ENCODE results near the gene CTNNBL1. TPM values are rescaled to one million over a fixed set of nuclear protein-coding genes. Genes with fewer than 3 reads are reported as not detected.

CTNNBL1 gene
- total RNA-seq, 1 experiment from 2014 or later = 49.9 TPM

DNA sequence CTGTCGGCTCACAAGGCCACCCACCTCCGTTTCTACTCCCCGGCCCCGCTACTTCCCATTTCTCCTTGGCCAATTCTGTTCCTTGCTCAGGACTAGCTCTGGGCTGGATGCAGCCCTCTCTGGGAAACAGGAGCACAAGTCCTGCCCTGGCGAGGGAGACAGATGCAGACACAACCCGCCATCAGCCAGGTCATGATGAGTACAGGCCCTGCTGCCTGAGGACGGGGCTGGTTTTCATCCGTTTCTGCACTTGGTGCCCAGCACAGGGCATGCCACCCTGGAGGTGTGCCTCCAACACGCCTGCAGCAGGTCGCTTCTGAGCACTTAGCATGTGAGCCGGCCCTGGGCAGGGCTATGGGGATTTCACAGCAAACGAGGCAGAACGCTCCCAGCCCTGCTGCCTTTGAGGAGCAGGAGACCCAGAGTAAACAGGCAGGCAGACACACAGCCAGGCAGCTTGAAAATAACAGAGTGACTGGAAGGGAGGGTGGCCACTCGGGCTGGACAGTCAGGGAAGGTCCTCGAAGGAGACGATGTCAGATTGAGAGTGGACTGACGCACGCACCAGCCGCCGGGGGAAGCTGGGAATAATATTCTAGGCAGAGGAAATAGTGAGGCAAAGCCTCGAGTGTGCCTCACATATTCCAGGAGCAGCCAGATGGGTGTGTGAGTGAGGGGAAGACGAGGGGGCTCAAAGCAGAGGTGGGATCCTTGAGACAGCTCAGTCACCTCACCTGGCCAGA is 187.9 kb downstream of the CTNNBL1 start:
- ATAC-seq (0 out of 2 replicates have a peak, but pooled peaks have one; percentile 9), DNase-seq (no peak)
- Histone ChIP-seq H3K4me3 (ENCODE audit: low read length) (no peak overlapping the region), H3K27ac (ENCODE audit: low read length) (no peak overlapping the region), H2AFZ (ENCODE audit: low read length) (no peak overlapping the region), H3K79me2 (ENCODE audit: low read length) (no peaks in the 10 kb centered on the region), H3K4me2 (ENCODE audit: low read length) (no peak overlapping the region), H3K27me3 (ENCODE audit: low read length) (no peaks in the 10 kb centered on the region), H3F3A (ENCODE audit: low read length, unreplicated experiment) (no peaks in the 10 kb centered on the region), H3K36me3 (ENCODE audit: low read depth, low read length) (no peaks in the 10 kb centered on the region), H3K9me2 (replicated peaks; ENCODE audit: low read length) (no peaks in the 10 kb centered on the region), H4K20me1 (ENCODE audit: low read length) (no peaks in the 10 kb centered on the region), H3K9ac (ENCODE audit: low read length) (no peak overlapping the region), H3K9me3 (ENCODE audit: low read length) (no peaks in the 10 kb centered on the region), H3K4me1 (ENCODE audit: insufficient read depth, low read length) (peaks cover 7% of the 10 kb centered on the region; the same call in 1 of the 2 replicates)
- intact Hi-C loops (cut with micrococcal nuclease) = no loop called here
- no peak for TF ChIP-seq EZH2 (IDR thresholded peaks at IDR 0.05; ENCODE audit: low read length, unreplicated experiment)
- no peak for TF ChIP-seq EZH2phosphoT487 (IDR thresholded peaks at IDR 0.05; ENCODE audit: borderline replicate concordance, low read length)
- TF ChIP-seq, protein P1, sequence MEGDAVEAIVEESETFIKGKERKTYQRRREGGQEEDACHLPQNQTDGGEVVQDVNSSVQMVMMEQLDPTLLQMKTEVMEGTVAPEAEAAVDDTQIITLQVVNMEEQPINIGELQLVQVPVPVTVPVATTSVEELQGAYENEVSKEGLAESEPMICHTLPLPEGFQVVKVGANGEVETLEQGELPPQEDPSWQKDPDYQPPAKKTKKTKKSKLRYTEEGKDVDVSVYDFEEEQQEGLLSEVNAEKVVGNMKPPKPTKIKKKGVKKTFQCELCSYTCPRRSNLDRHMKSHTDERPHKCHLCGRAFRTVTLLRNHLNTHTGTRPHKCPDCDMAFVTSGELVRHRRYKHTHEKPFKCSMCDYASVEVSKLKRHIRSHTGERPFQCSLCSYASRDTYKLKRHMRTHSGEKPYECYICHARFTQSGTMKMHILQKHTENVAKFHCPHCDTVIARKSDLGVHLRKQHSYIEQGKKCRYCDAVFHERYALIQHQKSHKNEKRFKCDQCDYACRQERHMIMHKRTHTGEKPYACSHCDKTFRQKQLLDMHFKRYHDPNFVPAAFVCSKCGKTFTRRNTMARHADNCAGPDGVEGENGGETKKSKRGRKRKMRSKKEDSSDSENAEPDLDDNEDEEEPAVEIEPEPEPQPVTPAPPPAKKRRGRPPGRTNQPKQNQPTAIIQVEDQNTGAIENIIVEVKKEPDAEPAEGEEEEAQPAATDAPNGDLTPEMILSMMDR (conservative IDR thresholded peaks at IDR 0.05; ENCODE audit: low read depth, low read length) = no peak
- CTCF ChIA-PET = no interaction called here
- POLR2A ChIA-PET (ENCODE audit: unreplicated experiment) = no interaction called here
- BruUV-seq (replicated peaks) = no TSS peak

DNA sequence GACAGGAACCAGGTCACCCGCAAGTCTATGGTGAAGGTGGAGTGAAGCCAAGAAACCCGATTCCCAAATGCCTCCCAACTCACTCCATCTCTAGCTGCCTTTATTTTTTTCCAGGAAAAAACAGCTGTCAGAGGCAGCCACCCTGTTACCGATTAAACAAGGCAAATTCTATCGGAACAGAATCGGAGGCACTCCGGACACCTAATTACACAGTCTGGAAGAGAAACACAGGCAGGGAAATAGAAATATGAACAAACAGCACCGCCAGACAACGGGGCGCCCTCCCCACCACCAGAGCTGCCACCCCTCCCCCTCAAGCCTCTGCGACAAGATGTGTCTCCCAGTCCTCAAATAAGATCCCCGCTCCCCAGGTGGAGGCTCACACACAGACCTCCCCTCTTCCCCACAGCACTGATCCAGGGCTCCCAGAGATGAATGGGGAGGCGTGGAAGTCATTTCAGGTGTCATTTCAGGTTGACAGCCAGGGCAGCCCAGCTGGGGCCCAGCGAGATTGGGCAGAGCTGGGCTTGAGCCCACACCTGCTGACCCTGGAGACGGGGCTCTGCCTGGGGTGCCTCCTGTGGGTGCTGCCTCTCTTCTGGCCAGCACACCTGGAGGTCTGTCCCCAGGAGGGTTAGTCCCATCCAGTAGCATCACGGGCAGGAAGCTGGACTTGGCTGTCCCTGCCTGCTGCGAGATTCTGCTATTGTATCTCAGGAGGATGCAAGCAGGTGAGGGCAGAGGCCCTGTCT is 189.3 kb downstream of the CTNNBL1 start:
- BruUV-seq (replicated peaks) = no TSS peak
- Histone ChIP-seq H3K27me3 (ENCODE audit: low read length) (no peaks in the 10 kb centered on the region), H3K4me3 (ENCODE audit: low read length) (no peak overlapping the region), H4K20me1 (ENCODE audit: low read length) (no peaks in the 10 kb centered on the region), H3K9me3 (ENCODE audit: low read length) (no peaks in the 10 kb centered on the region), H3K79me2 (ENCODE audit: low read length) (no peaks in the 10 kb centered on the region), H3F3A (ENCODE audit: low read length, unreplicated experiment) (no peaks in the 10 kb centered on the region), H3K4me2 (ENCODE audit: low read length) (no peak overlapping the region), H3K9me2 (replicated peaks; ENCODE audit: low read length) (no peaks in the 10 kb centered on the region), H3K4me1 (ENCODE audit: insufficient read depth, low read length) (peaks cover 7% of the 10 kb centered on the region; the same call in 1 of the 2 replicates), H2AFZ (ENCODE audit: low read length) (no peak overlapping the region), H3K36me3 (ENCODE audit: low read depth, low read length) (no peaks in the 10 kb centered on the region), H3K27ac (ENCODE audit: low read length) (no peak overlapping the region), H3K9ac (ENCODE audit: low read length) (no peak overlapping the region)
- no peak for ATAC-seq
- CTCF ChIA-PET = interaction anchor here (0.6 kb wide), 1 partner anchor 178 kb away, joined by 3 read pairs; no protein-coding TSS in a partner anchor
- intact Hi-C loops (cut with micrococcal nuclease) = no loop called here
- POLR2A ChIA-PET (ENCODE audit: unreplicated experiment) = no interaction called here
- TF ChIP-seq EZH2 (IDR thresholded peaks at IDR 0.05; ENCODE audit: low read length, unreplicated experiment) = no peak
- TF ChIP-seq EZH2phosphoT487 (IDR thresholded peaks at IDR 0.05; ENCODE audit: borderline replicate concordance, low read length) = no peak
- TF ChIP-seq, protein P1 (conservative IDR thresholded peaks at IDR 0.05; ENCODE audit: low read depth, low read length) = no peak
- no peak for DNase-seq
